HFF-Myc (cell line): ENCODE results near the gene VAMP2.
A peak's percentile ranks its signal among the peaks of the same experiment; 100 is the strongest.

Experiments used
- DNase-seq: peaks from one replicate; pipeline ENCODE4 v3.0.0-alpha.2; 2011; ENCODE audit warnings: low read depth; ENCODE audit errors: extremely low read depth
- H3K4me3 ChIP-seq: replicated peaks from 2 replicates; pipeline ENCODE4 v1.5.1; 2011; ENCODE audit warnings: low read depth, mild to moderate bottlenecking, control low read depth, low read length
- CTCF ChIP-seq: IDR thresholded peaks from 2 replicates; pipeline ENCODE4 v1.5.1; 2012; ENCODE audit warnings: mild to moderate bottlenecking, low read depth, low read length, control low read depth; ENCODE audit errors: missing control alignments

Gene VAMP2

GRCh38 chr17:8192070-8192815, 29.5 kb upstream of the VAMP2 start:
- no peak for TF ChIP-seq CTCF
- H3K4me3 ChIP-seq = peak overlapping the region; percentile 15
- DNase-seq = peak; percentile 86

GRCh38 chr17:8190506-8190905, 27.8 kb upstream of the VAMP2 start:
- no peak for TF ChIP-seq CTCF
- peak overlapping the region; percentile 69 for H3K4me3 ChIP-seq
- no peak for DNase-seq

DNA sequence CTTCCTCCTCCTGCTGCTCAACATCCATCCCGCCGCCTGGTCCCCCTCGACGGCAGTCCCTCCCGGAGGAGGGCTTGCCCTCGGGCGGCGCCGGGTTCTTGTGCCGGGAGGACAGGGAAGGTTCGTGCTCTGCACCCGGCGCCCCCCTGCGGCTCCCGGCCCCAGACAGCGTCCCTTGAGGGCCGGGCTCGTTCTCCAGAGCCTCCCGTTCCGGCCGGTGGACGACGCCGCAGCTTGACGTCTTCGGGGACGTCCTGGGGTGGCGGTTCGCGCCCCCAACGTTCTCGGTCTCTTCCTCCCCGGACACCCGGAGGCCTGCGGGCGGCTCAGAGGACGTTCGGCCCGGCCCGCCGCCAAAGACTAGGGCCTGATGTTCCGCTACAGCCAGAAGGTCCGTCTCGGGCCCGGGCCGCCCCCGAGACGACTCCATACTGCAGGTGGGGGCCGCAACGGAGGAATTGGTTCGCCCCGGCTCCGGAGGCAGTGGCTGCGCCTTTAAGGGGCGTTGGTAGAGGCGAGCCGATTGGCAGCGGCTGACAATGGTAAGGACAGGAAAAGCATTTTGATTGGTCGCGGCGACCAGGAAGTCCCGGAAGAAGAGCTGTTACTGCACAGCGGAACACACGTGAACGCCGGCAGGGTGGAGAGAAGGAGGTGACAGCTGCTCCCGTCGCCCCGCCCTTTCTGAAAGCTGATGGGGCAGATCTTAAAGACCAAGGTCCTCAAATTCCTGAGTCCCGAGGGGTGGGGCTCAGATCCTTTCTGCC, 27.1 kb upstream of the VAMP2 start, which contains the start of gene BORCS6:
TSS of gene BORCS6 (minus strand) at position 470 of the 767 bp plus-strand sequence. CDS start at position 430, 40 bp downstream.
- peak; percentile 96 for DNase-seq
- peak within 1 kb of the TSS; percentile 69 for H3K4me3 ChIP-seq
- no peak for TF ChIP-seq CTCF

- H3K4me3 ChIP-seq = peak overlapping the region; percentile 69
- no peak for DNase-seq
- no peak for TF ChIP-seq CTCF
These were observed 26.4 kb upstream of the VAMP2 start for GRCh38 chr17:8189041-8189710.

DNA sequence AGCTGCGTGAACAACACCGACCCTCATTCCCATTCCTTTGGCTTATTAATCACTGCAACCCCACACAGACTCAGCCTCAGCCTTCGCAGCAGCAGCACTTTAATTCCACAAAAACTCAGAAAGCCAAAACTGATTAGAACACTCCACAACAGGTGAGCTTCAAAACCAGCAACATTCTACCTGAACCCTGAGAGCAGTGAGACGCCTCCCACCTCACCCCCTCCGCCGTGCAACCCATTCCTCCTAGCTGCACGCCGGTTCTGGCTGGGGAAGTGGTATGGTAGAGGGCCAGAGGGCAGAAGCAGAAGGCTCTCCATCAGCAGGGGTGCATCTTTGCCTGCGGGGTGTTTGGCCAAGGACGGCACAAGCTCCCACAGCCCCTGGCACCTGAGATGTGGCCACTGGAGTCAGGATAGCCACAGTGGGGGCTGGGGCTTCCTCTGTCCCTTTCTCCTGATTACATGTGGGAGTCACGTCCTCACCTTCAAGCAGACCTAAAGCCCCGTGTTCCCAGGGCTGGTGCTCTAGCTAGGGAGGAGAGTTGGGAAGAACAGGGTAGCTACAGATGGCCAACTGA, 25.6 kb upstream of the VAMP2 start:
- DNase-seq = no peak
- no peak for TF ChIP-seq CTCF

GRCh38 chr17:8187517-8188262, 24.9 kb upstream of the VAMP2 start:
- peak overlapping the region; percentile 90 for H3K4me3 ChIP-seq
- peak; percentile 100 for DNase-seq
- no peak for TF ChIP-seq CTCF

More for the DNA sequence above, 25.6 kb upstream of the VAMP2 start:
- H3K4me3 ChIP-seq = peak overlapping the region; percentile 69
